Measurements from ENCODE around the gene SPEF1.

GRCh38 chr20:3729811-3730540 is 51.3 kb downstream of the SPEF1 start:
- TF ChIP-seq POLR2A (IDR thresholded peaks at IDR 0.05) (no peak), CTCF (IDR thresholded peaks at IDR 0.05) (no peak)
